Sigmoid colon (tissue), 4 donors: Measurements from ENCODE around the gene CCDC74A.
"Not testable (repeated sequence)": the region's sequence is repeated elsewhere in the genome, so short reads cannot be mapped to it uniquely, and the experiment has no call there.

Experiments used
- EP300 ChIP-seq, 4 donors: sonication (generic); formaldehyde crosslinking; IDR thresholded peaks; one replicate each; pipeline ENCODE4 v1.6.1; 2017; ENCODE audit warnings: antibody characterized with exemption in 4 of 4
- POLR2A ChIP-seq, 2 donors: fragments of 450-650 bp; IDR thresholded peaks; one replicate each; pipeline ENCODE4 v1.6.1; 2016; ENCODE audit warnings: antibody characterized with exemption in 2 of 2, mild to moderate bottlenecking in 2 of 2, moderate library complexity in 2 of 2
- TF ChIP-seq, protein P1 (sequence below), 4 experiments: fragments of 450-650 bp in 3 of 4; fragments of 200-600 bp in 1 of 4; IDR thresholded peaks; one replicate each; pipeline ENCODE4 v1.5.1; 2016 to 2019; ENCODE audit warnings: antibody characterized with exemption in 4 of 4, mild to moderate bottlenecking in 3 of 4, moderate library complexity in 2 of 4

- TF ChIP-seq, protein P1, sequence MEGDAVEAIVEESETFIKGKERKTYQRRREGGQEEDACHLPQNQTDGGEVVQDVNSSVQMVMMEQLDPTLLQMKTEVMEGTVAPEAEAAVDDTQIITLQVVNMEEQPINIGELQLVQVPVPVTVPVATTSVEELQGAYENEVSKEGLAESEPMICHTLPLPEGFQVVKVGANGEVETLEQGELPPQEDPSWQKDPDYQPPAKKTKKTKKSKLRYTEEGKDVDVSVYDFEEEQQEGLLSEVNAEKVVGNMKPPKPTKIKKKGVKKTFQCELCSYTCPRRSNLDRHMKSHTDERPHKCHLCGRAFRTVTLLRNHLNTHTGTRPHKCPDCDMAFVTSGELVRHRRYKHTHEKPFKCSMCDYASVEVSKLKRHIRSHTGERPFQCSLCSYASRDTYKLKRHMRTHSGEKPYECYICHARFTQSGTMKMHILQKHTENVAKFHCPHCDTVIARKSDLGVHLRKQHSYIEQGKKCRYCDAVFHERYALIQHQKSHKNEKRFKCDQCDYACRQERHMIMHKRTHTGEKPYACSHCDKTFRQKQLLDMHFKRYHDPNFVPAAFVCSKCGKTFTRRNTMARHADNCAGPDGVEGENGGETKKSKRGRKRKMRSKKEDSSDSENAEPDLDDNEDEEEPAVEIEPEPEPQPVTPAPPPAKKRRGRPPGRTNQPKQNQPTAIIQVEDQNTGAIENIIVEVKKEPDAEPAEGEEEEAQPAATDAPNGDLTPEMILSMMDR (IDR thresholded peaks at IDR 0.05), result not testable (repeated sequence)
- TF ChIP-seq EP300, POLR2A (IDR thresholded peaks at IDR 0.05): not testable (repeated sequence)
These were observed 40.7 kb downstream of the CCDC74A start for GRCh38 chr2:131568401-131568800.
